ENCODE results near the gene CCDC89. TPM values are rescaled to one million over a fixed set of nuclear protein-coding genes. Genes with fewer than 3 reads are reported as not detected.

The CCDC89 gene
- total and polyA plus RNA-seq, 10 of the 15 experiments (the other 5 are each of a cell fraction or from before 2014, with no cell fraction given): 0.11 to 0.15 TPM; not detected in 8

- TF ChIP-seq ZBTB40 (IDR thresholded peaks at IDR 0.05; ENCODE audit: borderline replicate concordance) (peak; percentile 71; the same call in 1 of the 2 replicates), NR2C1 (IDR thresholded peaks at IDR 0.05) (peak; percentile 81), TBL1XR1 (IDR thresholded peaks at IDR 0.05; ENCODE audit: low read depth, low read length) (no peak), ZNF384 (IDR thresholded peaks at IDR 0.05; ENCODE audit: borderline replicate concordance, low read depth, low read length) (no peak), NR2F1 (conservative IDR thresholded peaks at IDR 0.05) (peak; percentile 51; the same call in 1 of the 2 replicates), RB1 (IDR thresholded peaks at IDR 0.05; ENCODE audit: borderline replicate concordance) (0 out of 2 replicates have a peak, but pooled peaks have one; percentile 42), BCLAF1 (IDR thresholded peaks at IDR 0.05) (no peak), FOXK2 (IDR thresholded peaks at IDR 0.05) (no peak), TAF1 (IDR thresholded peaks at IDR 0.05; ENCODE audit: borderline replicate concordance, low read depth, low read length) (peak; percentile 88), ZNF592 (IDR thresholded peaks at IDR 0.05) (no peak), LARP7 (IDR thresholded peaks at IDR 0.05) (peak; percentile 57; the same call in 1 of the 2 replicates), WRNIP1 (IDR thresholded peaks at IDR 0.05; ENCODE audit: borderline replicate concordance, low read depth, low read length) (no peak), POLR2AphosphoS2 (IDR thresholded peaks at IDR 0.05; ENCODE audit: low read depth, low read length) (peak; percentile 60; the same call in 1 of the 2 replicates), USF2 (IDR thresholded peaks at IDR 0.05; ENCODE audit: borderline replicate concordance, low read depth, low read length) (no peak; the same call in 1 of the 2 replicates), SIN3A (IDR thresholded peaks at IDR 0.05; ENCODE audit: low read depth, low read length) (peak; percentile 88; the same call in 1 of the 2 replicates), SREBF1 (IDR thresholded peaks at IDR 0.05; ENCODE audit: low read length) (0 out of 2 replicates have a peak, but pooled peaks have one; percentile 16), RCOR1 (conservative IDR thresholded peaks at IDR 0.05; ENCODE audit: low read depth, low read length) (no peak), IKZF1 (conservative IDR thresholded peaks at IDR 0.05) (peak; percentile 62)
These were observed 38.2 kb downstream of the CCDC89 start, which contains the start of gene TMEM126A (continued) for GRCh38 chr11:85647604-85648299.

All from GM12878 (cell line).